PC-9 (cell line): Measurements from ENCODE around the gene LRRC7. TPM values are rescaled to one million over a fixed set of nuclear protein-coding genes. Genes with fewer than 3 reads are reported as not detected.

ENCODE experiments used
- BruUV-seq: library from RNA; stranded (reverse); fragments of 400-500 nt; replicated peaks from 2 replicates; lab custom pipeline; 2021; lab: Mats Ljungman, UMichigan
- CTCF ChIA-PET: fragments of 300-600 bp; sonication (Branson Sonifier 250); formaldehyde crosslinking; loops from one replicate; lab custom pipeline; 2022; ENCODE audit warnings: antibody characterized with exemption; lab: Charles Lee
- POLR2A ChIA-PET: fragments of 300-600 bp; sonication (Branson Sonifier 250); formaldehyde crosslinking; loops from one replicate; lab custom pipeline; 2022; ENCODE audit warnings: antibody characterized with exemption; ENCODE audit not compliant: unreplicated experiment; lab: Charles Lee
- DNase-seq, 2 experiments: peaks; one replicate each; pipeline versions ENCODE4 v3.0.0 to v3.0.0-alpha.2; 2015 to 2022; ENCODE audit warnings: mixed read lengths in 1 of 2
- H2AFZ ChIP-seq: fragments of 200-600 bp; sonication (generic); 2 replicates; pipeline ENCODE4 v1.8.1; 2017; ENCODE audit warnings: antibody characterized with exemption
- H3F3A ChIP-seq: fragments of 200-600 bp; sonication (generic); 2 replicates; pipeline ENCODE4 v1.8.1; 2017; ENCODE audit warnings: antibody characterized with exemption, mild to moderate bottlenecking, low read depth; ENCODE audit not compliant: insufficient read depth
- H3K27ac ChIP-seq: fragments of 200-600 bp; sonication (generic); 2 replicates; pipeline ENCODE4 v1.6.1; 2016; ENCODE audit warnings: mixed run types
- H3K27me3 ChIP-seq: fragments of 200-600 bp; sonication (generic); 2 replicates; pipeline ENCODE4 v1.6.1; 2016; ENCODE audit warnings: low read depth, mixed run types; ENCODE audit not compliant: insufficient read depth
- H3K36me3 ChIP-seq: fragments of 200-600 bp; sonication (generic); 2 replicates; pipeline ENCODE4 v1.6.1; 2016; ENCODE audit warnings: low read depth, mixed run types
- H3K4me1 ChIP-seq: fragments of 200-600 bp; sonication (generic); replicated peaks from 2 replicates; pipeline ENCODE4 v1.6.1; 2016; ENCODE audit warnings: mixed run types; ENCODE audit not compliant: insufficient read depth
- H3K4me2 ChIP-seq: fragments of 200-600 bp; sonication (generic); 2 replicates; pipeline ENCODE4 v1.6.1; 2017; ENCODE audit warnings: mixed run types
- H3K4me3 ChIP-seq: fragments of 200-600 bp; sonication (generic); 2 replicates; pipeline ENCODE4 v1.6.1; 2016; ENCODE audit warnings: mixed run types
- H3K79me2 ChIP-seq: fragments of 200-600 bp; sonication (generic); 2 replicates; pipeline ENCODE4 v1.6.1; 2017; ENCODE audit warnings: low read depth, mixed run types
- H3K9me2 ChIP-seq: fragments of 200-600 bp; sonication (generic); 2 replicates; pipeline ENCODE4 v1.8.1; 2017; ENCODE audit warnings: mild to moderate bottlenecking; ENCODE audit not compliant: insufficient read depth
- H3K9me3 ChIP-seq: fragments of 200-600 bp; sonication (generic); 2 replicates; pipeline ENCODE4 v1.8.1; 2016; ENCODE audit warnings: low read depth; ENCODE audit not compliant: insufficient read depth
- H4K20me1 ChIP-seq: fragments of 200-600 bp; sonication (generic); 2 replicates; pipeline ENCODE4 v1.8.1; 2017; ENCODE audit not compliant: insufficient read depth
- EZH2 ChIP-seq: fragments of 200-600 bp; sonication (generic); IDR thresholded peaks from 2 replicates; pipeline ENCODE4 v1.8.0; 2017; ENCODE audit warnings: antibody characterized with exemption, low read depth
- intact Hi-C: fragments of 100-400 bp; cut with micrococcal nuclease; formaldehyde crosslinking; loops from one replicate; pipeline ENCODE4 v1.10.0; 2022; ENCODE audit not compliant: unreplicated experiment
- total RNA-seq: library from RNA; stranded (reverse); gene quantifications from 2 replicates; pipeline ENCODE4 v1.2.3, GENCODE V29; 2021
- TF ChIP-seq, protein P1 (sequence below): fragments of 200-600 bp; sonication (generic); conservative IDR thresholded peaks from 2 replicates; pipeline ENCODE4 v1.6.1; 2017; ENCODE audit warnings: mixed run types, antibody characterized with exemption, mild to moderate bottlenecking, moderate library complexity

LRRC7 gene
- total RNA-seq, 1 experiment from 2014 or later: not detected

DNA sequence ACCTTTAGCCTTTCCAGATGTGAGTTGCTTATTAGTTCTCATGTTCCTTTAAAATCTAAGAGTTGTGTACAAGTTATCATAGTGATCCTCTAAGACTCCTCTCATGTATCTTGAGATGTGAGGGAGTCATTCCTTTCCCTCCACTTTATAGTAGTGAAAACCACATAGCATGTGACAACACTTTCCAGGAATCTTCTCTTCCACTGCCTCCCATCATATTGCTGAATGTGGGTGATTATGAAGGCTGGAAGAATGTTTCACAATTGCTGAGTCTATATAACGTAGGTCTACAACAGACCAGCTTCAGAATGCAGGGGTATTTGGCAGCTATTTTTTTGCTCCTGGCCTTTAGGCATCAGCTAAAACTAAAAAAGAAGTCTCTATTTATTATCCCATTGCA is 44.7 kb upstream of the LRRC7 start:
- H3K4me2 ChIP-seq: no peak overlapping the region
- intact Hi-C loops: no loop called here

DNA sequence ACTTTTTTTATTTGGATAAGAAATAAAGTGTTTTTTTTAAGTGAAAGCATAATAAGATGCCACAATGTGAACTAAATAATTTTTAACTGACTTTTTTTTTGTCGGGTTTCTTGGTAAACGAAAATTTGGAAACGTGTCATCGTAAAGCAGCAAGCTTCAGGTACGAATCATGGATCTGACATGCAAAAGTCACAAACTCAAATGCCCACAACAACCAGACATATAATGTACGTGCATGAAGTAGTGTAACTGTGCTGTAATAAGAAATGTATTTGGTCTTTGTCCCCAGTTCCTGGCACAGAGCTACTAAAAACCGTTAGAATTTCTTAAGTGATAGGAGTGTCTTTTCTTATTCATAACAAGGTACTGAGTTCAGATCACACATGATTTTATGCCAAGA is 44.3 kb upstream of the LRRC7 start:
- H3K9me2 ChIP-seq: no peaks in the 10 kb centered on the region
- H3K27ac ChIP-seq: no peak overlapping the region
- no peaks in the 10 kb centered on the region for H3K9me3 ChIP-seq
- H3F3A ChIP-seq: no peaks in the 10 kb centered on the region
- H3K27me3 ChIP-seq: no peaks in the 10 kb centered on the region
- ChIA-PET POLR2A (no interaction called here), CTCF (no interaction called here)
- H4K20me1 ChIP-seq: no peaks in the 10 kb centered on the region
- H3K4me2 ChIP-seq: no peak overlapping the region
- no peak overlapping the region for H3K4me3 ChIP-seq
- no peaks in the 10 kb centered on the region for H3K79me2 ChIP-seq
- no peaks in the 10 kb centered on the region for H3K4me1 ChIP-seq
- BruUV-seq: no TSS peak
- no peak for DNase-seq
- no peak overlapping the region for H2AFZ ChIP-seq
- intact Hi-C loops: no loop called here
- no peaks in the 10 kb centered on the region for H3K36me3 ChIP-seq
- TF ChIP-seq, protein P1, sequence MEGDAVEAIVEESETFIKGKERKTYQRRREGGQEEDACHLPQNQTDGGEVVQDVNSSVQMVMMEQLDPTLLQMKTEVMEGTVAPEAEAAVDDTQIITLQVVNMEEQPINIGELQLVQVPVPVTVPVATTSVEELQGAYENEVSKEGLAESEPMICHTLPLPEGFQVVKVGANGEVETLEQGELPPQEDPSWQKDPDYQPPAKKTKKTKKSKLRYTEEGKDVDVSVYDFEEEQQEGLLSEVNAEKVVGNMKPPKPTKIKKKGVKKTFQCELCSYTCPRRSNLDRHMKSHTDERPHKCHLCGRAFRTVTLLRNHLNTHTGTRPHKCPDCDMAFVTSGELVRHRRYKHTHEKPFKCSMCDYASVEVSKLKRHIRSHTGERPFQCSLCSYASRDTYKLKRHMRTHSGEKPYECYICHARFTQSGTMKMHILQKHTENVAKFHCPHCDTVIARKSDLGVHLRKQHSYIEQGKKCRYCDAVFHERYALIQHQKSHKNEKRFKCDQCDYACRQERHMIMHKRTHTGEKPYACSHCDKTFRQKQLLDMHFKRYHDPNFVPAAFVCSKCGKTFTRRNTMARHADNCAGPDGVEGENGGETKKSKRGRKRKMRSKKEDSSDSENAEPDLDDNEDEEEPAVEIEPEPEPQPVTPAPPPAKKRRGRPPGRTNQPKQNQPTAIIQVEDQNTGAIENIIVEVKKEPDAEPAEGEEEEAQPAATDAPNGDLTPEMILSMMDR: no peak
- TF ChIP-seq EZH2: no peak

More for the DNA sequence above, 44.7 kb upstream of the LRRC7 start:
- Histone ChIP-seq H3K4me1 (no peaks in the 10 kb centered on the region), H3K27ac (no peak overlapping the region), H3K9me2 (no peaks in the 10 kb centered on the region), H3F3A (no peaks in the 10 kb centered on the region), H2AFZ (no peak overlapping the region), H3K27me3 (no peaks in the 10 kb centered on the region), H3K36me3 (no peaks in the 10 kb centered on the region), H3K9me3 (no peaks in the 10 kb centered on the region), H3K4me3 (no peak overlapping the region), H4K20me1 (no peaks in the 10 kb centered on the region), H3K79me2 (no peaks in the 10 kb centered on the region)
- CTCF ChIA-PET: no interaction called here
- no peak for TF ChIP-seq EZH2
- TF ChIP-seq, protein P1: no peak
- BruUV-seq: no TSS peak
- POLR2A ChIA-PET: no interaction called here
- no peak for DNase-seq

DNA sequence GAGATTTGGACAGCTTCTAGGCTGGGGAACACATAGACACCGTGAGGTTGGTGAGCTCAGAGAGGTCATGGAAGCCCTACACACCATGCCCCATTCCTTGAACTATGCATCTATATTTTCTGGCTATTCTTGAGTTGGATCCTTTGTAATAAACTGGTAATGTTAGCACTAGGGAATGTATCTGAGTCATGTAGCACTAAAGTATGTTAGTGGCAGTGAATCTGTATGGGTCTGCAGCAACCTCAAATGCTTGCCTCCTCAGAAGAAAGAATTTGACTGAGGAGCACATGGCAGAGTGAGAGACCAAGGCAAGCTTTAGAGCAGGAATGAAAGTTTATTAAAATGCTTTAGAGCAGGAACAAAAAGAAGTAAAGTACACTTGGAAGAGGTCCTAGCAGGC is 43.7 kb upstream of the LRRC7 start:
- H3K27me3 ChIP-seq: no peaks in the 10 kb centered on the region
- H3F3A ChIP-seq: no peaks in the 10 kb centered on the region
- H3K4me1 ChIP-seq: no peaks in the 10 kb centered on the region
- H3K27ac ChIP-seq: no peak overlapping the region
- POLR2A ChIA-PET: no interaction called here
- no peak overlapping the region for H3K4me2 ChIP-seq
- DNase-seq: no peak
- no peaks in the 10 kb centered on the region for H3K79me2 ChIP-seq
- H3K9me2 ChIP-seq: no peaks in the 10 kb centered on the region
- no peaks in the 10 kb centered on the region for H4K20me1 ChIP-seq
- no peaks in the 10 kb centered on the region for H3K36me3 ChIP-seq
- no peaks in the 10 kb centered on the region for H3K9me3 ChIP-seq
- TF ChIP-seq, protein P1: no peak
- TF ChIP-seq EZH2: no peak
- BruUV-seq: no TSS peak
- no peak overlapping the region for H2AFZ ChIP-seq
- CTCF ChIA-PET: no interaction called here
- no peak overlapping the region for H3K4me3 ChIP-seq
- intact Hi-C loops: no loop called here
